Ovary (tissue), 3 donors: ENCODE data around the gene CPXM1.

Experiments
- CTCF ChIP-seq, 3 donors: fragments of 450-650 bp in 2 of 3; fragments of 200-600 bp in 1 of 3; IDR thresholded peaks; one replicate each; pipeline versions ENCODE4 v1.5.1 to v1.8.0; 2016 to 2022; ENCODE audit warnings: antibody characterized with exemption in 3 of 3, mild to moderate bottlenecking in 1 of 3
- EP300 ChIP-seq: sonication (generic); formaldehyde crosslinking; IDR thresholded peaks from one replicate; pipeline ENCODE4 v1.6.1; 2017; ENCODE audit warnings: antibody characterized with exemption
- POLR2A ChIP-seq: fragments of 450-650 bp; IDR thresholded peaks from one replicate; pipeline ENCODE4 v1.6.1; 2017; ENCODE audit warnings: antibody characterized with exemption, mild to moderate bottlenecking, moderate library complexity
- donor health status: DM: no; HTN: no; CAD: no.

DNA sequence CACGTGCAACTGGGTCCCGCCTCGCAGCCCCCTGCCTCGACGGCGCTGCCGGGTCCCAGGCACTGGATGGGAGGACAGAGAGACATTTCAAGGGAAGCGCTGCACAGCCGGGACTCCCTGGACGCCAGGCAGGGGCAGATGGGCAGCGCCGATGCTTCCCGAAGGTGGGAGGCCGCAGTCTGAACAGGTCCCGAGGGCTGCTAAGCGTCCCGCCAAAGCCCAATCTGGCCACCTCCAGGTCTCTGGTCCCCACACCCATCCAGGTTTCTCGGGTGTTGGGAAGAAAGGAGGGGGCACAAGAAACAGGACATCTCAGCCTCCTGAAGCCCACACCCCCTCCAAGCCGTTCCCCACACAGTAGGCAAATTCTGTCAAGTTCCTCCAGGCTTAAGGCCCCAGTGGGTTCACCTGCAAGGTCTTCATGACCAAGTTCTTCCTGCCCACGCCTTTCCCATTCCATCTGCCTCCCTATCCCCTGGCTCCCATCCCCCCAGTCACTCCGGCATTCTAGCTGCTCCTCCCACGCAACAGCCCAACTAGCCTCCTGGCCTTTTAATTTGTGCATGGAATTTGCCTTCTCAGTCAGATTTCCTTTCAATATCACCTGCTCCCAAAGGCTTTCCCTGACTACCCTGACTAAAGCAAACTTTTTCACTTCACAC is 5.4 kb upstream of the CPXM1 start:
- TF ChIP-seq CTCF (IDR thresholded peaks at IDR 0.05) = no peak
- no peak for TF ChIP-seq POLR2A
- no peak for TF ChIP-seq EP300
